ENCODE results near the gene KDM2A.
A peak's percentile ranks its signal among the peaks of the same experiment; 100 is the strongest.
"Not testable (repeated sequence)": the region's sequence is repeated elsewhere in the genome, so short reads cannot be mapped to it uniquely, and the experiment has no call there.

The KDM2A gene

GRCh38 chr11:67118181-67118766 is 789 bp upstream of the KDM2A start:
- peak; percentile 39 for DNase-seq

- DNase-seq = no peak
Measured at GRCh38 chr11:67119585-67120391, 725 bp downstream of the KDM2A start.

GRCh38 chr11:67120456-67120855 is 1.4 kb downstream of the KDM2A start:
- no peak for DNase-seq

GRCh38 chr11:67120881-67121710 is 2.0 kb downstream of the KDM2A start:
- no peak for DNase-seq

- DNase-seq = not testable (repeated sequence)
Measured at GRCh38 chr11:67123801-67124200, 4.7 kb downstream of the KDM2A start.

- DNase-seq = not testable (repeated sequence)
Measured at GRCh38 chr11:67126243-67126642, 7.2 kb downstream of the KDM2A start.

- no peak for DNase-seq
Measured at GRCh38 chr11:67126986-67127385, 7.9 kb downstream of the KDM2A start.

GRCh38 chr11:67130861-67131260 is 11.8 kb downstream of the KDM2A start:
- not testable (repeated sequence) for DNase-seq

GRCh38 chr11:67136156-67136555 is 17.1 kb downstream of the KDM2A start:
- DNase-seq = no peak

GRCh38 chr11:67138922-67139321 is 19.9 kb downstream of the KDM2A start:
- DNase-seq = no peak

- DNase-seq = no peak
Measured at GRCh38 chr11:67146516-67147226, 27.6 kb downstream of the KDM2A start.

GRCh38 chr11:67153971-67154370 is 34.9 kb downstream of the KDM2A start:
- no peak for DNase-seq

GRCh38 chr11:67154726-67155125 is 35.7 kb downstream of the KDM2A start:
- no peak for DNase-seq

GRCh38 chr11:67157691-67158090 is 38.6 kb downstream of the KDM2A start:
- DNase-seq = no peak

- DNase-seq = no peak
Measured at GRCh38 chr11:67158221-67158620, 39.2 kb downstream of the KDM2A start.

GRCh38 chr11:67160045-67160444 is 41.0 kb downstream of the KDM2A start:
- DNase-seq = no peak

GRCh38 chr11:67160872-67161783 is 42.1 kb downstream of the KDM2A start:
- no peak for DNase-seq

- no peak for DNase-seq
Measured at GRCh38 chr11:67163006-67163405, 43.9 kb downstream of the KDM2A start.

GRCh38 chr11:67165623-67166022 is 46.6 kb downstream of the KDM2A start:
- no peak for DNase-seq

GRCh38 chr11:67167091-67167490 is 48.0 kb downstream of the KDM2A start:
- DNase-seq = no peak

GRCh38 chr11:67167719-67168118 is 48.7 kb downstream of the KDM2A start:
- DNase-seq = no peak

- DNase-seq = not testable (repeated sequence)
Measured at GRCh38 chr11:67168911-67169310, 49.8 kb downstream of the KDM2A start.
